Activated T-helper 1 cell treated with anti-CD3 and anti-CD28 coated beads, Interleukin-12 subunit alpha, Interleukin-12 subunit beta, Interleukin-2, Interleukin-4 antibody, amounts not matched to agents 30 ng/mL and 10 ng/mL and 1 ng/mL, durations not matched to agents 14 hours and 24 hours and 36 hours (primary cell): Measurements from ENCODE around the gene C12orf42. TPM values are rescaled to one million over a fixed set of nuclear protein-coding genes. Genes with fewer than 3 reads are reported as not detected.
A peak's percentile ranks its signal among the peaks of the same experiment; 100 is the strongest.

ENCODE experiments used
- DNase-seq: peaks from one replicate; pipeline ENCODE4 v3.0.0; 2021; ENCODE audit warnings: low spot score
- H3K27ac Mint-ChIP-seq: one replicate; pipeline ENCODE4 v1.8.0; 2021; ENCODE audit warnings: mild to moderate bottlenecking, mixed read lengths
- H3K27me3 Mint-ChIP-seq: one replicate; pipeline ENCODE4 v1.8.0; 2022; ENCODE audit warnings: mild to moderate bottlenecking, moderate library complexity, mixed read lengths; ENCODE audit not compliant: insufficient read depth
- H3K36me3 Mint-ChIP-seq: one replicate; pipeline ENCODE4 v1.8.0; 2021; ENCODE audit warnings: low read depth, mixed read lengths
- H3K4me1 Mint-ChIP-seq: one replicate; pipeline ENCODE4 v1.8.0; 2021; ENCODE audit warnings: low read depth, mixed read lengths
- H3K4me3 Mint-ChIP-seq: one replicate; pipeline ENCODE4 v1.8.0; 2021; ENCODE audit warnings: mild to moderate bottlenecking, moderate library complexity, mixed read lengths
- H3K9me3 Mint-ChIP-seq: one replicate; pipeline ENCODE4 v1.8.0; 2021; ENCODE audit warnings: mixed read lengths
- intact Hi-C: fragments of 100-400 bp; cut with micrococcal nuclease; formaldehyde crosslinking; loops from one replicate; pipeline ENCODE4 v1.15.1; 2024
- total RNA-seq: library from RNA; stranded (reverse); gene quantifications from 2 replicates; pipeline ENCODE4 v1.2.3, GENCODE V29; 2022

The C12orf42 gene
- total RNA-seq, 1 donor from 2014 or later: not detected

GRCh38 chr12:103310546-103311270 is 185.1 kb downstream of the C12orf42 start:
- no peaks in the 10 kb centered on the region for H3K27me3 Mint-ChIP-seq
- intact Hi-C loops: no loop called here

GRCh38 chr12:103308396-103308795 is 187.4 kb downstream of the C12orf42 start:
- intact Hi-C loops: no loop called here
- H3K27ac Mint-ChIP-seq: no peak overlapping the region
- no peak for DNase-seq
- H3K27me3 Mint-ChIP-seq: no peaks in the 10 kb centered on the region
- H3K4me3 Mint-ChIP-seq: no peak overlapping the region
- no peaks in the 10 kb centered on the region for H3K36me3 Mint-ChIP-seq
- no peaks in the 10 kb centered on the region for H3K9me3 Mint-ChIP-seq
- H3K4me1 Mint-ChIP-seq: no peaks in the 10 kb centered on the region

More at GRCh38 chr12:103310546-103311270, 185.1 kb downstream of the C12orf42 start:
- Mint-ChIP-seq H3K4me3 (no peak overlapping the region), H3K9me3 (peaks cover 10% of the 10 kb centered on the region), H3K4me1 (peaks cover 8% of the 10 kb centered on the region), H3K36me3 (no peaks in the 10 kb centered on the region), H3K27ac (no peak overlapping the region)
- DNase-seq: no peak

- DNase-seq: no peak
- Mint-ChIP-seq H3K27ac (no peak overlapping the region), H3K36me3 (no peaks in the 10 kb centered on the region), H3K27me3 (peaks cover 9% of the 10 kb centered on the region), H3K4me1 (no peaks in the 10 kb centered on the region), H3K4me3 (no peak overlapping the region), H3K9me3 (no peaks in the 10 kb centered on the region)
- intact Hi-C loops: no loop called here
Measured at GRCh38 chr12:103303484-103303883, 192.3 kb downstream of the C12orf42 start.

GRCh38 chr12:103301642-103302591 is 193.9 kb downstream of the C12orf42 start:
- Mint-ChIP-seq H3K4me1 (no peaks in the 10 kb centered on the region), H3K36me3 (no peaks in the 10 kb centered on the region), H3K27ac (no peak overlapping the region), H3K27me3 (peaks cover 9% of the 10 kb centered on the region), H3K4me3 (no peak overlapping the region), H3K9me3 (no peaks in the 10 kb centered on the region)
- DNase-seq: no peak
- intact Hi-C loops: no loop called here

- no peak overlapping the region for H3K27ac Mint-ChIP-seq
- H3K4me1 Mint-ChIP-seq: no peaks in the 10 kb centered on the region
- no peak overlapping the region for H3K4me3 Mint-ChIP-seq
- no peak for DNase-seq
- intact Hi-C loops: no loop called here
- no peaks in the 10 kb centered on the region for H3K27me3 Mint-ChIP-seq
- no peaks in the 10 kb centered on the region for H3K36me3 Mint-ChIP-seq
- peaks cover 9% of the 10 kb centered on the region for H3K9me3 Mint-ChIP-seq
Measured at GRCh38 chr12:103288016-103288415, 207.8 kb downstream of the C12orf42 start.

- H3K27me3 Mint-ChIP-seq: peaks cover 14% of the 10 kb centered on the region
Measured at GRCh38 chr12:103282124-103282523, 213.6 kb downstream of the C12orf42 start.

GRCh38 chr12:103279444-103279843 is 216.3 kb downstream of the C12orf42 start:
- intact Hi-C loops: loop anchor here (1.0 to 10.0 kb wide), 7 partner anchors 10 to 1222 kb away; partner anchors contain the start of gene NT5DC3
- Mint-ChIP-seq H3K27ac (peak overlapping the region; percentile 15), H3K9me3 (no peaks in the 10 kb centered on the region), H3K27me3 (peaks cover 14% of the 10 kb centered on the region), H3K4me3 (no peak overlapping the region), H3K36me3 (no peaks in the 10 kb centered on the region), H3K4me1 (peaks cover 23% of the 10 kb centered on the region)
- peak; percentile 17 for DNase-seq

More at GRCh38 chr12:103282124-103282523, 213.6 kb downstream of the C12orf42 start:
- no peak for DNase-seq
- no peak overlapping the region for H3K4me3 Mint-ChIP-seq
- H3K4me1 Mint-ChIP-seq: peaks cover 22% of the 10 kb centered on the region
- no peak overlapping the region for H3K27ac Mint-ChIP-seq
- intact Hi-C loops: no loop called here
- no peaks in the 10 kb centered on the region for H3K9me3 Mint-ChIP-seq
- H3K36me3 Mint-ChIP-seq: no peaks in the 10 kb centered on the region

GRCh38 chr12:103278329-103278728 is 217.4 kb downstream of the C12orf42 start:
- Mint-ChIP-seq H3K27ac (no peak overlapping the region), H3K4me1 (peaks cover 34% of the 10 kb centered on the region), H3K27me3 (peaks cover 14% of the 10 kb centered on the region), H3K36me3 (no peaks in the 10 kb centered on the region), H3K4me3 (no peak overlapping the region), H3K9me3 (no peaks in the 10 kb centered on the region)
- DNase-seq: no peak
- intact Hi-C loops: loop anchor here (2.0 to 10.0 kb wide), 5 partner anchors 162 to 1221 kb away; partner anchors contain the start of gene NT5DC3

GRCh38 chr12:103273645-103274044 is 222.1 kb downstream of the C12orf42 start:
- Mint-ChIP-seq H3K4me3 (no peak overlapping the region), H3K27ac (no peak overlapping the region), H3K27me3 (no peaks in the 10 kb centered on the region), H3K36me3 (peaks cover 1% of the 10 kb centered on the region), H3K4me1 (peaks cover 45% of the 10 kb centered on the region), H3K9me3 (no peaks in the 10 kb centered on the region)
- intact Hi-C loops: loop anchor here (10.0 kb wide), 1 partner anchor 571 kb away; the partner anchor contains the start of gene NT5DC3
- DNase-seq: no peak

- Mint-ChIP-seq H3K27me3 (no peaks in the 10 kb centered on the region), H3K9me3 (no peaks in the 10 kb centered on the region), H3K4me1 (peaks cover 41% of the 10 kb centered on the region), H3K36me3 (peaks cover 1% of the 10 kb centered on the region), H3K4me3 (no peak overlapping the region), H3K27ac (no peak overlapping the region)
- intact Hi-C loops: loop anchor here (10.0 kb wide), 1 partner anchor 572 kb away; the partner anchor contains the start of gene NT5DC3
- no peak for DNase-seq
Measured at GRCh38 chr12:103272949-103273348, 222.8 kb downstream of the C12orf42 start.

GRCh38 chr12:103269946-103270345 is 225.8 kb downstream of the C12orf42 start:
- no peak overlapping the region for H3K27ac Mint-ChIP-seq
- no peak for DNase-seq
- intact Hi-C loops: loop anchor here (1.0 to 10.0 kb wide), 2 partner anchors 9 to 575 kb away; partner anchors contain the start of gene NT5DC3
- H3K4me1 Mint-ChIP-seq: peaks cover 39% of the 10 kb centered on the region
- H3K4me3 Mint-ChIP-seq: no peak overlapping the region
- H3K36me3 Mint-ChIP-seq: peaks cover 1% of the 10 kb centered on the region
- H3K9me3 Mint-ChIP-seq: no peaks in the 10 kb centered on the region
- H3K27me3 Mint-ChIP-seq: peaks cover 1% of the 10 kb centered on the region

GRCh38 chr12:103268831-103269514 is 226.8 kb downstream of the C12orf42 start:
- Mint-ChIP-seq H3K4me3 (peak overlapping the region; percentile 59), H3K27ac (peak overlapping the region; percentile 81), H3K9me3 (no peaks in the 10 kb centered on the region), H3K27me3 (peaks cover 6% of the 10 kb centered on the region), H3K36me3 (peaks cover 1% of the 10 kb centered on the region), H3K4me1 (peaks cover 32% of the 10 kb centered on the region)
- intact Hi-C loops: loop anchor here (1.0 kb wide), 1 partner anchor 10 kb away; no protein-coding TSS in a partner anchor
- no peak for DNase-seq
